ENCODE results near the gene MAGEB16.

The MAGEB16 gene

GRCh38 chrX:35798042-35798441, at the start of gene MAGEB16:
Gene MAGEB16, plus strand, starts transcription at chrX:35798342. Its CDS starts 3,855 bp downstream, at chrX:35802197.
- DNase-seq: no peak

- no peak for DNase-seq
Measured at GRCh38 chrX:35773958-35774564, 24.1 kb upstream of the MAGEB16 start.

- DNase-seq: no peak
Measured at GRCh38 chrX:35785075-35785474, 13.1 kb upstream of the MAGEB16 start.

- DNase-seq: no peak
Measured at GRCh38 chrX:35786271-35786670, 11.9 kb upstream of the MAGEB16 start.

- no peak for DNase-seq
Measured at GRCh38 chrX:35787867-35788266, 10.3 kb upstream of the MAGEB16 start.

GRCh38 chrX:35800474-35800873, 2.3 kb downstream of the MAGEB16 start:
- DNase-seq: no peak

- no peak for DNase-seq
Measured at GRCh38 chrX:35809781-35810180, 11.6 kb downstream of the MAGEB16 start.

DNA sequence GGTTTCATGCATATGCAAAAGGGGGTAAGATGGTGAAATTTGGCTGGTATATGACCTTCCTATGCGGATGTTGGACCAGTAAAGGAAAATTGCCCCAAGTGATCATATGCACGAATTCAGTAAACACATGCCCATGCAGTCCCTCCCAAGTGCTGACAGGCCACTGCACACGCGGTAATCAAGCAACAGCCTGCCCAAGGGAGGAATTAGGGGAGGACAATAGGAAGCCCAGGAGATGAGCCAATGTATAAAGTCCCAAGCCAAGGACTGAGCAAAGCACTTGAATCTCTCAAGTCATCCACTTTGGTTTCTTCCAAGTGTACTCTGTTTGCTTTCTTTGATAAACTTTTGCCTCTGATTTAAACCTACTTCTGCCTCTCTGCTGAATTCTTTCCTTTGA, 21.1 kb downstream of the MAGEB16 start:
- no peak for DNase-seq

- no peak for DNase-seq
Measured at GRCh38 chrX:35826503-35826902, 28.4 kb downstream of the MAGEB16 start.

DNA sequence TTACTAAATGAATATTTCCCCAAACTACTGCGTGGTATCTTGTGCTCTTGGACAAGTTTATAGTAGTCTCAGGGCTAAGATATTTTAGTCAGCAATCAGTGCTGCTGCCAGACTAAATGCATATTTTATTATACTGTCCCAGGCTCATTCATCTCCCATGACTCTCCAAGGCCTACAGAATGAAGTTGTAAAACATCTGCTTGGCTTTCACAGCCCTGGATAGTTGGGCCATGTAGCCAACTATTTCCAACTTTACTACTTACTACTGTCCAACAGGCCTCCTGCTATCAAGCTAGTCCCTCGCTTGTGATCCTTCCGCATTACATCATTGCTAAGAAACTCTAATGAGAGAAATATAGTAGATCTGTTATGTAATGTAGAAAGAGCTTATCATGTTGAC, 31.4 kb downstream of the MAGEB16 start:
- DNase-seq: no peak

DNA sequence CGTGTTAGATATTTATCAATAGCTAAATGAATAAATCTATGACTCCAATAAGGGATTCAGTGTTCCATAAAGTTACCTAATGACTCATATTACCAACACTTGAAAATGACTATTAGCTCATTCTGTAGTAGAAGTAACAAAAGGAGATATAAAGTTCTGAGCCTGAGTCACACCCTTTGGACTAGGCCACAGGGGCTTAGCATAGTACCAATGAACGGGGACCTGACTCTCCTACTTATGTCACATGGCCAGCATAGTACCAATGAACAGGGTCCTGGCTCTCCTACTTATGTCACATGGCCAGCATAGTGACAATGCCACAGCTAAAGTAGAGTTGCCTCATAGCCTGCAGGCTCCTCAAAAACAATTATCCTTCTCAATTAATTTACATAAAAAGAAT, 43.7 kb downstream of the MAGEB16 start:
- DNase-seq: no peak

GRCh38 chrX:35842674-35843073, 44.5 kb downstream of the MAGEB16 start:
- DNase-seq: no peak

- no peak for DNase-seq
Measured at GRCh38 chrX:35847736-35848135, 49.6 kb downstream of the MAGEB16 start.
